ENCODE measurements around the gene SSRP1. TPM values are rescaled to one million over a fixed set of nuclear protein-coding genes. Genes with fewer than 3 reads are reported as not detected.
A peak's percentile ranks its signal among the peaks of the same experiment; 100 is the strongest.

SSRP1 gene
- total RNA-seq, 1 donor from 2014 or later, result 120 TPM

GRCh38 chr11:57335023-57335342 lies 709 bp downstream of the SSRP1 start:
- intact Hi-C loops (cut with micrococcal nuclease), result loop anchor here (1.0 to 5.0 kb wide), 6 partner anchors 10 to 407 kb away; partner anchors contain the start of genes CLP1, MED19, SELENOH and TIMM10

DNA sequence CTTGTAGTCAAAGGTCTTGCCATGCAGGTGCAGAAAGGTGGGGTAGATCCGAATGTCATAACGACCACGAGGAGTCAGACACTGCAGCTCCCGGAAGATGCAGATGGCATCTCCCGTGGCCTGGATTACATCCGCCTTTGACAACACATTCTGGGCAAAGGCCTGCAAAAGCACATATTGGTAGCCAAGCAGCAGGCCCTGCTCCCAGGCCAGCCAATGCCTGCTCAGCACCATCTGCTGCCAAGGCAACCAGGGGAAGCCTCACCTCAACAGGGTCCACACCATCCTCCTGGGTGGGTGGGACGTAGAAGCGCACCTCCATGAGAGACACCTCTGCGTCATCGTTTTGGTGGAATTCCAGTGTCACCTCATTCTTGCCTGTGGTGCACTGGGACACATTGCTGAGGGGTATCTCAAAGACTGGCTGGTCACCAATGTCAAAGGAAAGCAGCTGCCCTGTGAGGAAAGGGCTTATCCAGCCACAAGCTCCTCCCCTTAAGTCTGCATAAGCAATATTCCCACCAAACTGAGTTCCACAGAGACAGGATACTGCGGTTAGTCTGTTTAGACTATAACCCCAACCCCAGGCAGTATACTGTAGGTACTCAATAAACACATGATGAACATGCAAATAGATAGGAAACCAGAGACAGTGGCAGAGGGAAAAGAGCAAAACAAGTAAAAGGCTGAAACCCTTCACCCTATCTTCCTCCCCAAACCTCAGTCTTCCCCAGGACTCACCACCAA lies 2.8 kb downstream of the SSRP1 start:
- intact Hi-C loops (cut with micrococcal nuclease), result no loop called here
- CTCF ChIA-PET, result no interaction called here
- TF ChIP-seq, protein P1, sequence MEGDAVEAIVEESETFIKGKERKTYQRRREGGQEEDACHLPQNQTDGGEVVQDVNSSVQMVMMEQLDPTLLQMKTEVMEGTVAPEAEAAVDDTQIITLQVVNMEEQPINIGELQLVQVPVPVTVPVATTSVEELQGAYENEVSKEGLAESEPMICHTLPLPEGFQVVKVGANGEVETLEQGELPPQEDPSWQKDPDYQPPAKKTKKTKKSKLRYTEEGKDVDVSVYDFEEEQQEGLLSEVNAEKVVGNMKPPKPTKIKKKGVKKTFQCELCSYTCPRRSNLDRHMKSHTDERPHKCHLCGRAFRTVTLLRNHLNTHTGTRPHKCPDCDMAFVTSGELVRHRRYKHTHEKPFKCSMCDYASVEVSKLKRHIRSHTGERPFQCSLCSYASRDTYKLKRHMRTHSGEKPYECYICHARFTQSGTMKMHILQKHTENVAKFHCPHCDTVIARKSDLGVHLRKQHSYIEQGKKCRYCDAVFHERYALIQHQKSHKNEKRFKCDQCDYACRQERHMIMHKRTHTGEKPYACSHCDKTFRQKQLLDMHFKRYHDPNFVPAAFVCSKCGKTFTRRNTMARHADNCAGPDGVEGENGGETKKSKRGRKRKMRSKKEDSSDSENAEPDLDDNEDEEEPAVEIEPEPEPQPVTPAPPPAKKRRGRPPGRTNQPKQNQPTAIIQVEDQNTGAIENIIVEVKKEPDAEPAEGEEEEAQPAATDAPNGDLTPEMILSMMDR (IDR thresholded peaks at IDR 0.05), result no peak
- Mint-ChIP-seq H3K4me3 (no peak overlapping the region), H3K9me3 (no peaks in the 10 kb centered on the region), H3K27ac (no peak overlapping the region), H3K4me1 (peaks cover 38% of the 10 kb centered on the region), H3K36me3 (ENCODE audit: low read depth) (peaks cover 66% of the 10 kb centered on the region), H3K27me3 (peaks cover under 1% of the 10 kb centered on the region)
- ATAC-seq (ENCODE audit: low read depth) (no peak), DNase-seq (no peak)
- POLR2A ChIA-PET, result no interaction called here

More at GRCh38 chr11:57335023-57335342, 709 bp downstream of the SSRP1 start:
- Mint-ChIP-seq H3K9me3 (no peaks in the 10 kb centered on the region), H3K27ac (peak overlapping the region; percentile 85), H3K4me1 (peaks cover 33% of the 10 kb centered on the region), H3K4me3 (peak overlapping the region; percentile 94), H3K27me3 (peaks cover 2% of the 10 kb centered on the region), H3K36me3 (ENCODE audit: low read depth) (peaks cover 45% of the 10 kb centered on the region)
- ATAC-seq (ENCODE audit: low read depth) (no peak), DNase-seq (no peak)
- ChIA-PET CTCF (interaction anchor here (2.0 kb wide), 1 partner anchor 10 kb away, joined by 8 read pairs; the partner anchor contains the start of gene TNKS1BP1), POLR2A (interaction anchor here (0.8 to 4.2 kb wide), 12 partner anchors 9 to 406 kb away, joined by 3 to 92 read pairs (median 4); partner anchors contain the start of genes CLP1, SELENOH, TIMM10 and TNKS1BP1)
- TF ChIP-seq, protein P1 (IDR thresholded peaks at IDR 0.05), result no peak

DNA sequence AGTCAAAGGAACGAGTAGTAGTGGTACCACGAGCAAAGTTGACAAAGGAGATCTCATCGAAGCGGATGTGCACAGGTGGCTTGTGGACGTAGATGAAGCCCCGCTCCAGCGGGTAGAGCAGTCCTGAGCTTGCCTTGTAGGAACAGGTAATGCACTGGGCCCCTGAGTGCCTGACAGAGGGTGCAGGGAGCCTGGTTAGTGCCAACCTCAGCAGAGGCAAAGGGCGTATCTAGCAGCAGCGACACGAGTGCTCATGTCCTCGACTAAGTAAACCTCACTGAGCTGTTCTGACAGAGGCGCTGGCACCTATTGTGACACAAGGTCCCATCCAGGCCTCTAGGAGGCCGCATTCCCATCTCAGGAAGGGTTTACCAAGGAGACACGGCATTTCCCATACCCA lies 4.0 kb downstream of the SSRP1 start:
- Mint-ChIP-seq H3K36me3 (ENCODE audit: low read depth) (peaks cover 78% of the 10 kb centered on the region), H3K27ac (no peak overlapping the region), H3K4me1 (peaks cover 39% of the 10 kb centered on the region), H3K4me3 (no peak overlapping the region), H3K27me3 (no peaks in the 10 kb centered on the region), H3K9me3 (no peaks in the 10 kb centered on the region)
- DNase-seq (no peak), ATAC-seq (ENCODE audit: low read depth) (no peak)
- intact Hi-C loops (cut with micrococcal nuclease), result no loop called here
- POLR2A ChIA-PET, result no interaction called here
- TF ChIP-seq, protein P1 (IDR thresholded peaks at IDR 0.05), result no peak
- CTCF ChIA-PET, result interaction anchor here (0.9 kb wide), 1 partner anchor 17 kb away, joined by 3 read pairs; no protein-coding TSS in a partner anchor

DNA sequence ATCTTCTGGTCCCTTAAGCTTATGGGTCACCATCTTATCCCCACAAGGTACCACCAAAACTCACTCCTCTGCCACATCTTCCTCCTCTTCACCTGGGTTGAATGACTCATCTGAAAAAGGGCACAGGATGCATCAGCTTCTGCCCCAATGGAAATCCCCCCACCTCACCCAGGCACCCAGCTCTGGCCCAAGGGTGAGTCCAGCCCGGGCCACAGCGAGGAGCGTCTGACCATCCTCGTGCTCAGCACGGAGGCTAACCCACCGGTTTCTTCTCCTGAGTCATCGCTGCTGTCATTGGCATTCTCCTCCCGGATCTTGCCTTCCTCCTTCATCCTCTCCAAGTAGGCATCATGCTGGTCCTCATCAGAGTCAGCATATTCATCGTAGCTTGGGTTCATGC lies 5.7 kb downstream of the SSRP1 start:
- ChIA-PET CTCF (interaction anchor here (1.2 kb wide), 1 partner anchor 13 kb away, joined by 3 read pairs; no protein-coding TSS in a partner anchor), POLR2A (interaction anchor here (0.6 kb wide), 1 partner anchor 128 kb away, joined by 6 read pairs; no protein-coding TSS in a partner anchor)
- no peaks in the 10 kb centered on the region for H3K27me3 Mint-ChIP-seq
- no peaks in the 10 kb centered on the region for H3K9me3 Mint-ChIP-seq
- ATAC-seq (ENCODE audit: low read depth), result no peak
- TF ChIP-seq, protein P1 (IDR thresholded peaks at IDR 0.05), result no peak
- intact Hi-C loops (cut with micrococcal nuclease), result no loop called here
- peaks cover 91% of the 10 kb centered on the region for H3K36me3 Mint-ChIP-seq (ENCODE audit: low read depth)
- peak overlapping the region; percentile 53 for H3K27ac Mint-ChIP-seq
- peaks cover 42% of the 10 kb centered on the region for H3K4me1 Mint-ChIP-seq
- H3K4me3 Mint-ChIP-seq, result no peak overlapping the region
- DNase-seq, result no peak

GRCh38 chr11:57327721-57328120 lies 8.0 kb downstream of the SSRP1 start:
- H3K4me1 Mint-ChIP-seq, result peaks cover 37% of the 10 kb centered on the region
- TF ChIP-seq, protein P1 (IDR thresholded peaks at IDR 0.05), result no peak
- H3K36me3 Mint-ChIP-seq (ENCODE audit: low read depth), result peaks cover 78% of the 10 kb centered on the region
- H3K27me3 Mint-ChIP-seq, result no peaks in the 10 kb centered on the region
- CTCF ChIA-PET, result no interaction called here
- DNase-seq, result no peak
- no peak overlapping the region for H3K4me3 Mint-ChIP-seq
- H3K9me3 Mint-ChIP-seq, result no peaks in the 10 kb centered on the region
- ATAC-seq (ENCODE audit: low read depth), result no peak
- POLR2A ChIA-PET, result no interaction called here
- no peak overlapping the region for H3K27ac Mint-ChIP-seq
- intact Hi-C loops (cut with micrococcal nuclease), result loop anchor here (10.0 kb wide), 1 partner anchor 1197 kb away; no protein-coding TSS in a partner anchor
